H1 (cell line): Measurements from ENCODE around the gene PCDH19.

Experiments
- CBX5 ChIP-seq: fragments of 300-800, 300-1000 bp; sonication (generic); IDR thresholded peaks from 2 replicates; pipeline ENCODE4 v1.7.1; 2016; ENCODE audit warnings: antibody characterized with exemption, low read length, low read depth
- CEBPB ChIP-seq: IDR thresholded peaks from 2 replicates; pipeline ENCODE4 v1.6.1; 2012; ENCODE audit warnings: low read depth, low read length
- CTCF ChIP-seq, 3 experiments: IDR thresholded peaks; 1 replicate in 2 of 3; 2 replicates in 1 of 3; pipeline versions ENCODE4 v1.5.1 to v1.6.1; 2011; ENCODE audit warnings: low read length in 3 of 3, mild to moderate bottlenecking in 3 of 3, inconsistent platforms in 2 of 3, low read depth in 1 of 3, moderate library complexity in 1 of 3; ENCODE audit not compliant: insufficient read depth in 1 of 3; ENCODE audit errors: control extremely low read depth in 1 of 3
- EZH2 ChIP-seq: fragments of 200-600 bp; sonication (generic); IDR thresholded peaks from 2 replicates; pipeline ENCODE4 v1.7.1; 2012; ENCODE audit warnings: low read depth, mild to moderate bottlenecking, moderate library complexity, low read length, inconsistent platforms; ENCODE audit not compliant: severe bottlenecking
- GABPA ChIP-seq: IDR thresholded peaks from 2 replicates; pipeline ENCODE4 v1.6.1; 2011; ENCODE audit warnings: mild to moderate bottlenecking, low read length, moderate library complexity, borderline replicate concordance; ENCODE audit not compliant: insufficient read depth
- HDAC6 ChIP-seq: IDR thresholded peaks from one replicate; pipeline ENCODE4 v1.7.1; 2012; ENCODE audit warnings: low read depth, mild to moderate bottlenecking, inconsistent platforms, low read length, moderate library complexity
- JUN ChIP-seq: IDR thresholded peaks from 2 replicates; pipeline ENCODE4 v1.6.1; 2011; ENCODE audit warnings: low read depth, mild to moderate bottlenecking, improper control_type of control experiment, low read length
- POLR2A ChIP-seq, 2 experiments: IDR thresholded peaks; 1 replicate in 1 of 2; 2 replicates in 1 of 2; pipeline ENCODE4 v1.6.1; 2011; ENCODE audit warnings: low read depth in 2 of 2, low read length in 2 of 2, mild to moderate bottlenecking in 2 of 2; ENCODE audit errors: control extremely low read depth in 1 of 2
- RAD21 ChIP-seq, 2 experiments: IDR thresholded peaks in 1 of 2; conservative IDR thresholded peaks in 1 of 2; 2 replicates each; pipeline ENCODE4 v1.6.1; 2011; ENCODE audit warnings: low read depth in 2 of 2, low read length in 2 of 2, improper control_type of control experiment in 1 of 2, inconsistent platforms in 1 of 2, mild to moderate bottlenecking in 1 of 2, moderate library complexity in 1 of 2
- RXRA ChIP-seq: IDR thresholded peaks from 2 replicates; pipeline ENCODE4 v1.6.1; 2011; ENCODE audit warnings: low read depth, mild to moderate bottlenecking, low read length, moderate library complexity; ENCODE audit not compliant: insufficient read depth
- SIX5 ChIP-seq: IDR thresholded peaks from 2 replicates; pipeline ENCODE4 v1.6.1; 2011; ENCODE audit warnings: mild to moderate bottlenecking, low read depth, low read length
- TAF1 ChIP-seq: IDR thresholded peaks from 2 replicates; pipeline ENCODE4 v1.6.1; 2011; ENCODE audit warnings: mild to moderate bottlenecking, low read depth, low read length
- TF ChIP-seq, protein P1 (sequence below): IDR thresholded peaks from 2 replicates; pipeline ENCODE4 v1.6.1; 2012; ENCODE audit warnings: inconsistent platforms

DNA sequence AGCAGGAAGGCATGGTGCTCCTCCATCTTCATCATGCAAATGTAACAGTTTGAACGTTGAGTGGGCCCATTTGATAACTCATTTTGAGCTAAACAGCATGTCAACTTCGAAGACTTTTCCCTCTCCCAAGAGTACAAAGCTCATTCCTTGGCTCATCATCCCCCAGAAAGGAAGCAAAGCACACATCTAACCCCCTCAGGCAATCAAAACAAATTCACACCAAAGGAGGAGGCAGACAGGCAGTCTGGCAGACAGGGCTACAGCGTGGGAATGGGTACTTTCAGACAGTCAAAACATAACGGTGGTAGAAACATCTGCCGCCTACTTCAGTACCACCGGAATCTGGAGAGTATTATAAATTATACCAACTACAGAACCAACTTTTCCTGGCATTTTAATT lies 81.7 kb downstream of the PCDH19 start:
- TF ChIP-seq EZH2, result no peak
- TF ChIP-seq, protein P1, sequence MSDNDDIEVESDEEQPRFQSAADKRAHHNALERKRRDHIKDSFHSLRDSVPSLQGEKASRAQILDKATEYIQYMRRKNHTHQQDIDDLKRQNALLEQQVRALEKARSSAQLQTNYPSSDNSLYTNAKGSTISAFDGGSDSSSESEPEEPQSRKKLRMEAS, result no peak
- TF ChIP-seq CTCF (IDR thresholded peaks at IDR 0.05; ENCODE audit: control extremely low read depth in 1 of 3, insufficient read depth in 1 of 3, low read depth in 1 of 3, low read length in 3 of 3), result no peak
- TF ChIP-seq RAD21 (IDR thresholded peaks at IDR 0.05 in 1 of 2, conservative IDR thresholded peaks at IDR 0.05 in 1 of 2; ENCODE audit: low read depth in 2 of 2, low read length in 2 of 2), result no peak
- TF ChIP-seq JUN, result no peak
- no peak for TF ChIP-seq POLR2A (IDR thresholded peaks at IDR 0.05; ENCODE audit: control extremely low read depth in 1 of 2, low read depth in 2 of 2, low read length in 2 of 2)
- TF ChIP-seq CEBPB, result no peak
- TF ChIP-seq GABPA, result no peak
- TF ChIP-seq TAF1, result no peak
- TF ChIP-seq CBX5, result no peak
- no peak for TF ChIP-seq RXRA
- TF ChIP-seq SIX5, result no peak
- TF ChIP-seq HDAC6, result no peak
